ENCODE measurements around the gene TOX3. TPM values are rescaled to one million over a fixed set of nuclear protein-coding genes. Genes with fewer than 3 reads are reported as not detected.
A peak's percentile ranks its signal among the peaks of the same experiment; 100 is the strongest.

TOX3 gene
- total RNA-seq, 1 experiment from 2014 or later, result 20.2 TPM

GRCh38 chr16:52501746-52502145 is 45.2 kb downstream of the TOX3 start:
- Histone ChIP-seq H3K23me2 (ENCODE audit: insufficient read length, low read depth, low read length, poor library complexity, severe bottlenecking) (no peaks in the 10 kb centered on the region), H3K4me2 (ENCODE audit: insufficient read depth, insufficient read length, low read length) (no peak overlapping the region), H3K79me1 (ENCODE audit: insufficient read depth, low read depth, low read length, poor library complexity, severe bottlenecking) (peaks cover 5% of the 10 kb centered on the region), H4K91ac (ENCODE audit: insufficient read length, low read depth, low read length) (no peak overlapping the region), H3K4me1 (ENCODE audit: insufficient read depth, low read length) (peaks cover 11% of the 10 kb centered on the region), H2BK15ac (ENCODE audit: low read depth, low read length) (no peak overlapping the region), H2AFZ (ENCODE audit: low read length) (no peak overlapping the region), H4K8ac (replicated peaks; ENCODE audit: insufficient read length, low read depth, low read length) (no peak overlapping the region), H3T11ph (ENCODE audit: low read length) (no peak overlapping the region), H3K79me2 (ENCODE audit: insufficient read depth, low read length) (peaks cover 1% of the 10 kb centered on the region; the same call in 1 of the 2 replicates), H3K4ac (ENCODE audit: low read depth, low read length) (no peak overlapping the region), H3K27me3 (ENCODE audit: insufficient read depth, low read length) (no peaks in the 10 kb centered on the region), H3K18ac (ENCODE audit: insufficient read length, low read depth, low read length) (no peak overlapping the region), H3K23ac (ENCODE audit: insufficient read length, low read depth, low read length) (no peak overlapping the region), H3K9ac (ENCODE audit: extremely low read depth, insufficient read length, low read length) (no peak overlapping the region), H3K56ac (ENCODE audit: insufficient read length, low read depth, low read length) (no peak overlapping the region), H2BK5ac (ENCODE audit: insufficient read length, low read length) (no peak overlapping the region), H2AK5ac (ENCODE audit: insufficient read length, low read length) (no peak overlapping the region), H4K20me1 (ENCODE audit: control insufficient read depth, insufficient read depth, insufficient read length) (no peaks in the 10 kb centered on the region), H3K9me3 (ENCODE audit: control insufficient read depth, low read depth, low read length) (no peaks in the 10 kb centered on the region), H2BK20ac (ENCODE audit: low read depth, low read length, poor library complexity, severe bottlenecking) (no peak overlapping the region), H2BK12ac (ENCODE audit: insufficient read length, low read depth, low read length) (no peak overlapping the region), H3K27ac (ENCODE audit: insufficient read length, low read depth, low read length) (no peak overlapping the region), H4K5ac (ENCODE audit: insufficient read length, low read depth, low read length) (no peak overlapping the region), H3K14ac (ENCODE audit: insufficient read depth, low read length) (no peak overlapping the region), H2BK120ac (ENCODE audit: low read depth, low read length, poor library complexity, severe bottlenecking) (no peak overlapping the region)
- H3K4me3 Mint-ChIP-seq, result no peak overlapping the region; a peak in 1 of 5 replicates
- peak overlapping the region; percentile 75 to 91 (median 90); a peak in 5 of 7 replicates for H3K27ac Mint-ChIP-seq
- no CpG with 5 or more reads among the region's 4 CpGs for WGBS (ENCODE audit: extremely low coverage, insufficient read length, low lambda C conversion rate)
- H3K36me3 Mint-ChIP-seq (ENCODE audit: insufficient read depth in 1 of 3, low read depth in 3 of 3), result peaks cover 0 to 11% (median 4%) of the 10 kb centered on the region in 3 experiments; a peak in 5 of 7 replicates
- no peak for DNase-seq
- TF ChIP-seq CTCF (conservative IDR thresholded peaks at IDR 0.05), result no peak
- no peaks in the 10 kb centered on the region for H3K9me3 Mint-ChIP-seq
- H3K4me1 Mint-ChIP-seq, result peaks cover 45 to 59% of the 10 kb centered on the region in 2 experiments
- H3K27me3 Mint-ChIP-seq (ENCODE audit: low read depth), result no peaks in the 10 kb centered on the region

All from H9 (cell line).